C4-2B (cell line): Measurements from ENCODE around the gene DARS1.

ENCODE experiments used
- ZFX ChIP-seq: fragments of 450-650 bp; IDR thresholded peaks from 2 replicates; pipeline ENCODE4 v1.6.1; 2017
- TF ChIP-seq, protein P1 (sequence below): fragments of 450-650 bp; conservative IDR thresholded peaks from 2 replicates; pipeline ENCODE4 v1.5.1; 2017; ENCODE audit warnings: mild to moderate bottlenecking

DNA sequence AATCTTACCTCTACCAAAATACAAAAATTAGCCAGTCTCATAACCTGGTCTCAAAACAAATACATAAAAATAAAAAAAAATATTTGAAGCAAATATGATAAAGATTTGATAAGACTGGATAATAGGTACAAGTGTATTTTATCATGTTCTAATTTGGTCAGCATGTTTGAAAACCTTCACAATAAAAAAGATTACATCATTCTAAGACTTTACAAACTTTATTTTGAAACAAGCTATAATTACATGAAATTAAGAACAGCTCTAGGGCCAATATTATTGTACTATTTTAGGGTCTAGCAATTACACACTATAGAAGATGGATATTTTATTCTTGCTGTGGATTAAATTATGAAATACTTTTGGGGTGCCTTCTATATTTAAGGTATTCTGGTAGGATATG lies 79.7 kb downstream of the DARS1 start:
- TF ChIP-seq, protein P1, sequence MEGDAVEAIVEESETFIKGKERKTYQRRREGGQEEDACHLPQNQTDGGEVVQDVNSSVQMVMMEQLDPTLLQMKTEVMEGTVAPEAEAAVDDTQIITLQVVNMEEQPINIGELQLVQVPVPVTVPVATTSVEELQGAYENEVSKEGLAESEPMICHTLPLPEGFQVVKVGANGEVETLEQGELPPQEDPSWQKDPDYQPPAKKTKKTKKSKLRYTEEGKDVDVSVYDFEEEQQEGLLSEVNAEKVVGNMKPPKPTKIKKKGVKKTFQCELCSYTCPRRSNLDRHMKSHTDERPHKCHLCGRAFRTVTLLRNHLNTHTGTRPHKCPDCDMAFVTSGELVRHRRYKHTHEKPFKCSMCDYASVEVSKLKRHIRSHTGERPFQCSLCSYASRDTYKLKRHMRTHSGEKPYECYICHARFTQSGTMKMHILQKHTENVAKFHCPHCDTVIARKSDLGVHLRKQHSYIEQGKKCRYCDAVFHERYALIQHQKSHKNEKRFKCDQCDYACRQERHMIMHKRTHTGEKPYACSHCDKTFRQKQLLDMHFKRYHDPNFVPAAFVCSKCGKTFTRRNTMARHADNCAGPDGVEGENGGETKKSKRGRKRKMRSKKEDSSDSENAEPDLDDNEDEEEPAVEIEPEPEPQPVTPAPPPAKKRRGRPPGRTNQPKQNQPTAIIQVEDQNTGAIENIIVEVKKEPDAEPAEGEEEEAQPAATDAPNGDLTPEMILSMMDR = no peak
- no peak for TF ChIP-seq ZFX
